MM.1S (cell line): Measurements from ENCODE around the gene ISYNA1.

Experiments used
- DNase-seq: peaks from one replicate; pipeline ENCODE4 v3.0.0-alpha.2; 2015
- H2AFZ ChIP-seq: fragments of 300-600 bp; sonication (generic); 2 replicates; pipeline ENCODE4 v1.6.0; 2016; ENCODE audit warnings: antibody characterized with exemption, low read length
- H3F3A ChIP-seq: fragments of 300-600 bp; sonication (generic); 2 replicates; pipeline ENCODE4 v1.6.1; 2016; ENCODE audit warnings: mild to moderate bottlenecking, antibody characterized with exemption, low read length, moderate library complexity, mixed read lengths; ENCODE audit not compliant: insufficient read depth
- H3K27ac ChIP-seq: fragments of 300-600 bp; sonication (generic); 2 replicates; pipeline ENCODE4 v1.5.1; 2016; ENCODE audit warnings: mild to moderate bottlenecking, low read length
- H3K27me3 ChIP-seq: fragments of 300-600 bp; sonication (generic); replicated peaks from 2 replicates; pipeline ENCODE4 v1.6.0; 2016; ENCODE audit warnings: low read length; ENCODE audit not compliant: insufficient read depth
- H3K36me3 ChIP-seq: fragments of 300-600 bp; sonication (generic); replicated peaks from 2 replicates; pipeline ENCODE4 v1.6.1; 2016; ENCODE audit warnings: mild to moderate bottlenecking, low read length, mixed read lengths; ENCODE audit not compliant: insufficient read depth
- H3K4me1 ChIP-seq: fragments of 300-600 bp; sonication (generic); 2 replicates; pipeline ENCODE4 v1.6.1; 2016; ENCODE audit warnings: low read length, mixed read lengths
- H3K4me2 ChIP-seq: fragments of 300-600 bp; sonication (generic); 2 replicates; pipeline ENCODE4 v1.6.0; 2016; ENCODE audit warnings: low read depth, low read length
- H3K4me3 ChIP-seq: fragments of 300-600 bp; sonication (generic); 2 replicates; pipeline ENCODE4 v1.5.1; 2016; ENCODE audit warnings: low read length, mixed read lengths
- H3K79me2 ChIP-seq: fragments of 300-600 bp; sonication (generic); 2 replicates; pipeline ENCODE4 v1.6.1; 2016; ENCODE audit warnings: mixed run types, low read length, mixed read lengths
- H3K9ac ChIP-seq: fragments of 300-600 bp; sonication (generic); 2 replicates; pipeline ENCODE4 v1.6.1; 2016; ENCODE audit warnings: low read length, mixed read lengths
- H3K9me2 ChIP-seq: fragments of 300-600 bp; sonication (generic); replicated peaks from 2 replicates; pipeline ENCODE4 v1.6.1; 2016; ENCODE audit warnings: mild to moderate bottlenecking, low read length, mixed read lengths; ENCODE audit not compliant: insufficient read depth
- H3K9me3 ChIP-seq: fragments of 300-600 bp; sonication (generic); replicated peaks from 2 replicates; pipeline ENCODE4 v1.6.1; 2016; ENCODE audit warnings: mild to moderate bottlenecking, low read length, mixed read lengths; ENCODE audit not compliant: insufficient read depth
- H4K20me1 ChIP-seq: fragments of 300-600 bp; sonication (generic); 2 replicates; pipeline ENCODE4 v1.6.1; 2016; ENCODE audit warnings: mild to moderate bottlenecking, low read length, moderate library complexity, mixed read lengths; ENCODE audit not compliant: insufficient read depth
- EZH2 ChIP-seq: fragments of 300-600 bp; sonication (generic); optimal IDR thresholded peaks from 2 replicates; pipeline ENCODE3; 2017; ENCODE audit warnings: low read depth, mild to moderate bottlenecking, antibody characterized with exemption, low read length, mixed read lengths
- EZH2phosphoT487 ChIP-seq: fragments of 300-600 bp; sonication (generic); IDR thresholded peaks from 2 replicates; pipeline ENCODE4 v1.6.1; 2018; ENCODE audit warnings: antibody characterized with exemption, low read length
- TF ChIP-seq, protein P1 (sequence below): fragments of 300-600 bp; sonication (generic); IDR thresholded peaks from 2 replicates; pipeline ENCODE4 v1.5.1; 2016; ENCODE audit warnings: antibody characterized with exemption, low read length, mixed read lengths

The ISYNA1 gene

DNA sequence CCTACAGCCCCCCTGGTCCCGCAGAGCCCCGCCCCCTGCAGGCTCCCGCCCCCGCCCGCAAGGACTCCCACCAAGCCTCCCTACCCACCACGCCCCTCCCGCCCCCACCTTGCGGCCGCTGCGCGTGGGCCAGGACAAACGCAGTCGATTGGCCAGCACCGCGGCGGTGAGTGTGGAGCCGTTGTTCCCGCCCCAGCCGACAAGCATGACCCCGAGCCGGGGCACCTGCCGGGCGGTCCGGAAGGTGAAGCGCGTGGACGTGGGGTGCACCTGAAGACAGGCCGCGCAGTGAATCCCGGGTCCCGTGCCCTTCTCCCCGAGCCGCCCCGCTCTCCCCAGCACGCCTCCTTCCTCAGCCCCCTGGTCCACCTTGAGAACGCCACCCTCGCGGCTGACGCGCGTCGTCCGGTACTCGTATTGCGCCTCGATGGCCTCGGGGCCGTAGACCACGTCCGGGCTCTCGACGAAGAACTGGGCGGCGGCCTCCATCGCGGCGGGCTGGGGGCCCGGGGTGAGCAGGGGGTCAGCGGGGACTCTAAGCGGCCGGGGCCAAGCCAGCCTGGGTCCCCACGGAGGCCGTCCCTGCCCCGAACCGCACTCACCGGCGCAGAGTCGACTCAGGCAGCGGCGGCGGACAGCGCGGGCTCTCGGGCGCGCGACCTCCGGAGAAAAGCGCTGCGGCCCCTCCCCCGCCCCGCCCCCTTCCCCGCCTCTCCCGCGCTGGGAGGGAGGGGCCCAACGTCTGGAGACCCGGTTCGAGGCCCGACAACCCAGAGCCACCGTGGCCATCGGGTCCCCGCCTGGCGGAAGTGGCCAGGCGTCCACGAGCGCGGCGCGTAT, at the start of gene ISYNA1:
Gene ISYNA1, minus strand, starts transcription at position 643 of the 840 bp plus-strand sequence. Its CDS starts 154 bp downstream, at position 489.
- Histone ChIP-seq H3K9me2 (no peaks in the 10 kb centered on the region), H3K9ac (no peak within 1 kb of the TSS), H3K4me1 (no peaks in the 10 kb centered on the region), H3K4me2 (peak within 1 kb of the TSS; percentile 64), H2AFZ (0 out of 2 replicates have a peak within 1 kb of the TSS, but pooled peaks have one; percentile 7), H3K9me3 (no peaks in the 10 kb centered on the region), H3K27me3 (peaks cover 14% of the 10 kb centered on the region; the same call in 1 of the 2 replicates), H4K20me1 (no peaks in the 10 kb centered on the region), H3F3A (peaks cover 17% of the 10 kb centered on the region; the same call in 1 of the 2 replicates), H3K4me3 (peak within 1 kb of the TSS; percentile 36; the same call in 1 of the 2 replicates), H3K36me3 (no peaks in the 10 kb centered on the region), H3K79me2 (no peaks in the 10 kb centered on the region), H3K27ac (no peak within 1 kb of the TSS)
- TF ChIP-seq, protein P1, sequence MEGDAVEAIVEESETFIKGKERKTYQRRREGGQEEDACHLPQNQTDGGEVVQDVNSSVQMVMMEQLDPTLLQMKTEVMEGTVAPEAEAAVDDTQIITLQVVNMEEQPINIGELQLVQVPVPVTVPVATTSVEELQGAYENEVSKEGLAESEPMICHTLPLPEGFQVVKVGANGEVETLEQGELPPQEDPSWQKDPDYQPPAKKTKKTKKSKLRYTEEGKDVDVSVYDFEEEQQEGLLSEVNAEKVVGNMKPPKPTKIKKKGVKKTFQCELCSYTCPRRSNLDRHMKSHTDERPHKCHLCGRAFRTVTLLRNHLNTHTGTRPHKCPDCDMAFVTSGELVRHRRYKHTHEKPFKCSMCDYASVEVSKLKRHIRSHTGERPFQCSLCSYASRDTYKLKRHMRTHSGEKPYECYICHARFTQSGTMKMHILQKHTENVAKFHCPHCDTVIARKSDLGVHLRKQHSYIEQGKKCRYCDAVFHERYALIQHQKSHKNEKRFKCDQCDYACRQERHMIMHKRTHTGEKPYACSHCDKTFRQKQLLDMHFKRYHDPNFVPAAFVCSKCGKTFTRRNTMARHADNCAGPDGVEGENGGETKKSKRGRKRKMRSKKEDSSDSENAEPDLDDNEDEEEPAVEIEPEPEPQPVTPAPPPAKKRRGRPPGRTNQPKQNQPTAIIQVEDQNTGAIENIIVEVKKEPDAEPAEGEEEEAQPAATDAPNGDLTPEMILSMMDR, result no peak
- TF ChIP-seq EZH2 (no peak), EZH2phosphoT487 (no peak)
- no peak for DNase-seq

- no peaks in the 10 kb centered on the region for H3K36me3 ChIP-seq
- no peak overlapping the region for H3K9ac ChIP-seq
- DNase-seq, result no peak
- no peaks in the 10 kb centered on the region for H3K9me2 ChIP-seq
- no peak for TF ChIP-seq EZH2phosphoT487
- TF ChIP-seq EZH2, result no peak
- TF ChIP-seq, protein P1, result no peak
- peaks cover 100% of the 10 kb centered on the region for H3K79me2 ChIP-seq
- H3K4me3 ChIP-seq, result no peak overlapping the region
- no peaks in the 10 kb centered on the region for H3K9me3 ChIP-seq
- no peak overlapping the region for H2AFZ ChIP-seq
- H3K27me3 ChIP-seq, result no peaks in the 10 kb centered on the region
- H3K4me1 ChIP-seq, result no peaks in the 10 kb centered on the region
- H3K4me2 ChIP-seq, result no peak overlapping the region
- no peaks in the 10 kb centered on the region for H3F3A ChIP-seq
- peaks cover 92% of the 10 kb centered on the region for H4K20me1 ChIP-seq
- H3K27ac ChIP-seq, result no peak overlapping the region
Observed at GRCh38 chr19:18486746-18487145, 48.8 kb upstream of the ISYNA1 start.

DNA sequence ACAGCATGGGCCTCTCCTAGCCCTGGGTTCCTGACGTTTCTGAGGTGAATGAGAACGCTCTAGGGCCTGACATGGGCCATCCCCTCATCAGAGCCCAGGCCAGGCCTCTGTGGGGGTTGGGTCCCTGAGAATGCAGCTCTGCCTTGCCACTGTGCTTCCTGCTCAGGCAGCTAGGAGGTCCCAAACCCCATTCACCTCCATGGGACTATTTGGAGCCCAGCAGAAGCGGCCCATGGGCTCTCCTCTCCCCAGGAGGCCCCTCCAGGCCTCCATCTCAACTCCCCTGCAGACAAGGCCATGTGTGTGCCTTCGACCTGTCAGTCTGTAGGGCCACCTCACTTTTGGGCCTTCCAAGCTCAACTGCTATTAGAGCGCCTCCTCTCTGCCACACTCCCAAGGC, 47.1 kb upstream of the ISYNA1 start:
- Histone ChIP-seq H3K4me3 (no peak overlapping the region), H3K27me3 (no peaks in the 10 kb centered on the region), H2AFZ (no peak overlapping the region), H3K9me3 (no peaks in the 10 kb centered on the region), H3K4me1 (peaks cover 4% of the 10 kb centered on the region), H3K36me3 (no peaks in the 10 kb centered on the region), H3K79me2 (peaks cover 100% of the 10 kb centered on the region), H3K27ac (no peak overlapping the region), H3K9ac (no peak overlapping the region), H3K9me2 (no peaks in the 10 kb centered on the region), H4K20me1 (peaks cover 94% of the 10 kb centered on the region), H3F3A (no peaks in the 10 kb centered on the region), H3K4me2 (no peak overlapping the region)
- TF ChIP-seq EZH2phosphoT487 (no peak), EZH2 (no peak)
- TF ChIP-seq, protein P1, result no peak
- DNase-seq, result no peak
